NOMO-1 (cell line): ENCODE results near the gene KLHL6.
"Not testable (repeated sequence)": the region's sequence is repeated elsewhere in the genome, so short reads cannot be mapped to it uniquely, and the experiment has no call there.

Experiments used
- DNase-seq, 2 experiments: peaks; one replicate each; lab custom pipeline; 2025; ENCODE audit not compliant: unreplicated experiment in 2 of 2; lab: John Stamatoyannopoulos, UW

KLHL6 gene

GRCh38 chr3:183489455-183490210 is 65.9 kb downstream of the KLHL6 start:
- no peak for DNase-seq

GRCh38 chr3:183488343-183488742 is 67.2 kb downstream of the KLHL6 start:
- no peak for DNase-seq

- no peak for DNase-seq
These were observed 67.6 kb downstream of the KLHL6 start for GRCh38 chr3:183487896-183488295.

DNA sequence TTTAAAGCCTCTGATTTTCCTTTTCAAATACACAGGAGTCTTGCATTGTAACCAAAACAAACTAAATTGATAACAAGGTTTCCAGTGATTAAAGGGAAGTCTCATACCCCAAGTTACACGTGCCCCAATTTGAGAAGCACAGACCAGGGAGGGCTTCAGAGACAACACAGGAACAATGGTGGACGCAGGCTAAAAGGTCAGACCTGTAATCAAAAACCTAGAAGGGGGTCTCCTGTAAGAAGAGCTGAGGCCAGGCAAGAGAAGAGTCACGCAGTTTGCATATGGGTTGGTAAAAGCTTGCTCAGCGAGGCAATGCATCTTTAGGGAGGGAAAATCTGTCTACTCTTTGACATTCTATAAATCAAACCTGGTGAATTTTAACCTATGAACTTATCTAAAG is 68.5 kb downstream of the KLHL6 start:
- no peak for DNase-seq

- DNase-seq, result no peak
These were observed 69.0 kb downstream of the KLHL6 start for GRCh38 chr3:183486472-183486871.

DNA sequence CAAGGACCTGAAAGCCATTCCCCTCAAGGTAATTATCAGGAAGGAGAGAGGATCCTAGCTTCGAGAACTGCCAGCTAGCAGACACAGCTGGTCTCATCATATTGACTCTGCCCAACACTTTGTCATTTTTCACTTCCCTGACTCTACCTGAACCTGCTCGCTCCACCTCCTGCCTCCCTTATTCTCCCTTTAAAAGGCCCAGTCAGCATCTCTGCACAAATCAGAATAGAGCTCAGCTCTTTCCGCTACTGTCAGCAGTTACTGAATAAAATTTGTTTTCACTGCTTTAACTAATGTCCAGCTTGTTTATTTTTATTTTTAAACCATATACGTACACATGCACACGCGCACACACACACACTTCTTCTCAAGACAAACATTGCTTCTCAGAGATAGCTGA is 69.9 kb downstream of the KLHL6 start:
- no peak for DNase-seq

- no peak for DNase-seq
These were observed 70.4 kb downstream of the KLHL6 start for GRCh38 chr3:183485093-183485492.

GRCh38 chr3:183484431-183485075 is 71.0 kb downstream of the KLHL6 start:
- peak in 1 of 2 experiments; percentile 12 for DNase-seq

DNA sequence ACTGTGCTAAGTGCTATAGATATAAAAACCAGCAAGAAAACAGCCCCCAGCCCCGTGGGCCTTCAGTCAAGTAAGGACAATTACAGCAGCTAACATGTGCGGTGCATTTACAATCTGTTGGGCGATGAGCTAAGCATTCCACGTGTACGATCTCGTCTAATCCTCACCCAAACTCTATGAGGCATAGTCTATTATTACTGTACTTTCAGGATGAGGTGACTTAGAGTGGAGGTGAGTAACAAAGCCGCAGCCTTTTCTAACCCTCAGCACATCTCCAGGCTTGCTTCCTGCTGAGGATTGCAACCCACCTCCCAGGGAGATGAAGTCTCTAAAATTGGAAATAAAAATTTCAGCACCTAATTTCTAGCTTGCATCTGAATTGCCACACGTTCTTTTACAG is 73.9 kb downstream of the KLHL6 start:
- no peak for DNase-seq

DNA sequence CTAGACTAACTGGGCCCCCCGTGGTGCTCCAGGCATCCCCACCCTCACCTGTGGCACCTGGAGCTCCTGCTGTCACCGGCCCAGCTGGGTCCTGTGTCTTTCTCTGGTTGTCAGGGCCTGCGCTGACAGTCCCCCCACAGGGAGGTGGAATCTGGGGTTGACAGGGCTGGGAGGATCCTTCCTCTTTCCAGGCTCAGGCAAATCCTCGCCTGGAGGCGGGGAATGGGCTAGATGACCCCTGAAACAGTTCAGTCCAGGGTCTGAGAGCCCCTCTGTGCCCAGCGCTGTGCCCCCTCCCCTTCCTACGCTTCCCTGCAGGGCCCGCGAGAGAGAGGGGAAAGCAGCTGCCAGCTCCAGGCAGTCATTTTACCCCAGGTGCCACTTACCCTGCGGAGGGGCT is 77.0 kb downstream of the KLHL6 start:
- no peak for DNase-seq

DNA sequence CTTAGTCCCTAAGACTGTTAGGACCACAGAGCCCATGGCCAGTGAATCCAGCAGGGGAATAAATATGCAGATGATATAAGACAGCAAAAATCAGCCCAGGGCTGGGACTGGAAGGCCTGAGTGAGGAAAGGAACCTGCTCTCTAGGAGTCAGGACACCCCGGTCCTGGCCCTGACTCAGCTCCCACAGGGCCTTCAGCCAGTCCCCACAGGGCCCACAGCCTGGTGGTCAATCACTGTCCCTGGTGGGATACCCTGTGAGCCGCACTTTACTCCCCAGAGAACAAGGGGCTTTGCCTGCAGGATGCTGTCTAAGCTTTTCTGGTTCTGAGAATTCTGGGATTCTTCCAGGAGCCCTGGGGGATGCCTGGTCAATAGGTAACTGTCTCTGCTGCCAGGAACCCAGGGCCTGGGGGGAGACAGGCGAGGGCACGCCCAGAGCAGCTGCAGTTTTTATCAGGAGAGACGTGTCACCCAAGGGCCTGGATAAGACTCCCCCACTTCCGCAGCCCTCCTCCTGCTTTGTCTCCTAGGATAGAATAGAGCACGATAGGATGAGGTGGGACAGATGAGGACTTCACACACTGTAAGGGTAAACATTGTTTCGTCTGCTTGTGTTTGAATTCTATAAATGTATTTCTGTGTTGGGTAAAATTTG is 77.6 kb downstream of the KLHL6 start:
- DNase-seq, result no peak

DNA sequence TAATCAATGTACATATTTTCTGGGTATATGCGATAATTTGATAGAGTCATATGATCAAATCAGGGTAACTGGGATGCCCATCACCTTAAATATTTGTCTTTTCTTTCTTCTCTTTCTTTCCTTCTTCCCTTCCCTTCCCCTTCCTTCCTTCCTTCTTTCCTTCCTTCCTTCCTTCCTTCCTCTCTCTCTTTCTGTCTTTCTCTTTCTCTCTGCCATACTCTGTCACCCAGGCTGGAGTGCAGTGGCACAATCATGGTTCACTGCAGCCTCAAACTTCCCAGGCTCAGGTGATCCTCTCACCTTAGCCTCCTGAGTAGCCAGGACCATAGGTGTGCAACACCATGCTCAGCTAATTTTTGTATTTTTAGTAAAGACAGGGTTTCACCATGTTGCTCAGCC is 79.7 kb downstream of the KLHL6 start:
- DNase-seq, result not testable (repeated sequence)

DNA sequence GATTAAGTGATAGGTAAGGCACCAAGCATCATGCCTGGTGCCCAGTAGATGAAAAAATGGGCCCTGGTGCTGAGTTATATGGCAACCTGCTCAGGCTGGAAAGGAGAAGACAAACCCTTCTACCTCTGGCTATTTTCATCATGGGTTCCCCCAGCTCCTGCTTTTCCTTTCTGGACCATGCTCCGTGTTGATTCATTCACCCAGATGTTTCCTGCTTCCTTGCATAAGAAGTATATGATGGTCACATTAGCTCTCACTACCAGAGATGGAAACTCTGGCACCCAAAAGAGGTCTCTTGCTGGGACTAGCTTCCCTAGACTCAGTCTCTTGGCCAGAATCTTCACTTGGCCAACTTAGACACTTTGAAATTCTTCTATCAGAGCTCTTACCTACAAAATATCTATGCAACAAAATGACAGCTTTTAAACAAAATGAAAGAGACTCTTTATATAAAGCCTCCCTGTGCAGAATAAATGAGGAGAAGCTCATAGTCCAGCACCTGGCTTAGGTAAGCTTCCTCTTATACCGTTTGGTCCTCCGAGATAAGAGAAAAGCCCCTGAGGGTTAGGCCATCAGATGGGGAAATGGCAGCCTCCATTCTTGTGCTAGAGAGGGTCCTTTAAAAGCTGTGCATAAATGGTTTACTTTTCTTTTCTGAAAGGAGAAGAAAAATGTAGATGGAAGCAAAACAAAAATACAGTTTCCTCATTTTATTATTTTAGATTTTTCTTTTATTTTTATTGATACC is 80.3 kb downstream of the KLHL6 start:
- DNase-seq, result no peak

DNA sequence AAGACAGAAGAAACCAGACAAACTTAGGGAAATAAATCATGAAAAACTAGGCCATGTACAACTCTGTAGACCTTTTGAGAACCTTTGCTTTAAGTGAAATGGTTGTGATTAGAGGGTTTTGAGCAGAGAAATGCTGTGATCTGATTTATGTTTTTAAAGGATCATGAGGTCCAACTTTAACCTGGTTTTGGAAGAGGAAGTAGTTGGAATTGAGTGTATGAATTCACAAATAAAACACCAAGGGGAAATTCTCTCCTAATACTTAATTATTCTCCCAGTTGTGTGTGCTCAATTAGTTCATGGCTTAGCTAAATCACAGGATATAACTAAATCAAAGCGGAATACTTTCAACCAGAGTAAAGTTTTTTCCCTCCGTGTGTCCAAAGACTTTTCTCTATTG is 81.5 kb downstream of the KLHL6 start:
- DNase-seq, result no peak

DNA sequence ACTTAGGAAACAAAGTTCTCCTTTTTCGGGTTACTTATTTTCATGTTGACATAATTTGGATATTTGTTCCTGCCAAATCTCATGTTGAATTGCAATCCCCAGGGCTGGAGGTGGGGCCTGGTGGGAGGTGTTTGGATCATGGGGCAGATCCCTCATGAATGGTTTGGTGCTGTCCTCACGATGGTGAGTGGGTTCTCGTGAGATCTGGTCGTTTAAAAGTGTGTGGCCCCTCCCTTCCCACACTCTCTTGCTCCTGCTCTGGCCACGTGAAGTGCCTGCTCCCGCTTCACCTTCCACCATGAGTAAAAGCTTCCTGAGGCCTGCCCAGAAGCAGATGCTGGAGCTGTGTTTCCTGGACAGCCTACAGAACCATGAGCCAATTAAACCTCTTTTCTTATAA is 83.4 kb downstream of the KLHL6 start:
- no peak for DNase-seq

DNA sequence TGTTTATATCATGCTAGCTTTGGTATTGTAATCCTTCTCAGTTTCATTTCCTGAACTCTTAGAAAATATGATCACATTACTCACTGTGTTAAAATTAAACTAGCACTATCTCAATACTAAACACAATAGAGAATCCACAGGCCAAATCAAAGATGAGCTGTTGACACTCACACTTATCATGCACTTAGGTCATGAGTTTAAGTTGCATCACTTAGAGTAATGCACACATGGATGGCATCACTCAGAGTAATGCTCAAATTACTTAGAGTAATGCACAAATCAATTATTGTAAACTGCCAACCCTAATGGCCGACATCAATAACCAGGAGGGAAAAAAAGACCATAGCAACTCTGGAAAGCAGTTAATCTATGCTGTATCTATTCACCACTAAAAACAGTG is 87.1 kb downstream of the KLHL6 start:
- DNase-seq, result no peak

DNA sequence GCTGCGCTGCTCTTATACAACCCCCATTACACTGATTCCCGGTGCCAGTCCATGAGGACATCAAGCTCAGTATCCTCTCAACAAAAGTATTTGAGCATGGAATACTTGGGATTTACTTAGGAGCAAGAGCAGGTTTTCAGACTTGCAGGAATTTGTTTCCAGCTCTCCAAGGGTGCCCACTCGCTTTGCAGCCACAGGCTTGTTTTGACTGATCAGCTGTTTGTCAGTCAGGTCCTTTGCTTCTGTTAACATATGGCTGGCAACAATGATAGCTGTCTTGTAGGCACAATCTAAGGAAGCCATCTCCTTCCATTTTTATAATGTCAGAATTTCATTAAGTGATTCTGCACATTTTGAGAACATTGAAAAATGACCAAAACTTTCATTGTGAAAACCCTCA is 88.9 kb downstream of the KLHL6 start:
- no peak for DNase-seq

DNA sequence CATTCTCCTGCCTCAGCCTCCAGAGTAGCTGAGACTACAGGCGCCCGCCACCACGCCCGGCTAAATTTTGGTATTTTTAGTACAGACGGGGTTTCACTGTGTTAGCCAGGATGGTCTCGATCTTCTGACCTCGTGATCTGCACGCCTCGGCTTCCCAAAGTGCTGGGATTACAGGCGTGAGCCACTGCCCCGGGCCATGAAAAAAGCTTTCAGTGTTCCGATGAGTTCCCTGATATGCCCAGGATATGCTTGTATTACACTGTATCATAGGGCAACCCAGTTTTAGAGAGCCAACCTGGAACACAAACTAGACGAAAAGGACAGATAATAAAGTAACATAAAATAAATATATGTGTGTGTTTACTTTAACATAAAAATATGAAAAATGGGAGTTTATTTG is 89.8 kb downstream of the KLHL6 start:
- not testable (repeated sequence) for DNase-seq

DNA sequence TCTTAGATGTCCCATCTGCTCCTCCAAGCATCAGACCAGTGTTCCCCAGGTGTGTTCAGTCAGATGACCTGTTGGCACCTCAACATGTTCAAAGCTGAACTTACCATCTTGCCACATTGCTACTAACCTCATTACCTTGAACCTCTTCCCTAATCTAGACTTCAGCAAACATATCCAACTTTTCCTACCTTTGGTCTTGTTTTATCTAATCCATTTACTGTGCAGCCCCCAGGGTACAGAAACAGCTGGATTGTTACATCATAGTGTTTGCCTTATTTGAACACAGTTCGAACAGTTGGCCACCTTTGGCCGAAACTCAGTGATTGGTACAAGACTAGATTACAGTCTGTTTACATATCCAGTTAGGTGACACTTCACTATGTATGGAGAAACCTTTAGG is 91.0 kb downstream of the KLHL6 start:
- no peak for DNase-seq

GRCh38 chr3:183460081-183461055 is 95.1 kb downstream of the KLHL6 start:
- peak in 1 of 2 experiments; percentile 29 for DNase-seq
